GM10248 (cell line): ENCODE results near the gene TMEM108.

Experiments used
- CTCF ChIA-PET: fragments of 300-600 bp; sonication (Branson Sonifier 250); formaldehyde crosslinking; extraction: SDS; loops from one replicate; lab custom pipeline; 2021; ENCODE audit warnings: antibody characterized with exemption; lab: Yijun Ruan, JAX
- POLR2A ChIA-PET: fragments of 350-650 bp; sonication (Branson Sonifier 250); formaldehyde crosslinking; extraction: SDS; loops from one replicate; lab custom pipeline; 2020; ENCODE audit warnings: antibody characterized with exemption; lab: Yijun Ruan, JAX
- DNase-seq: peaks from one replicate; pipeline ENCODE4 v3.0.0; 2012; ENCODE audit errors: extremely low spot score
- CTCF ChIP-seq: IDR thresholded peaks from 2 replicates; pipeline ENCODE4 v1.5.1; 2012; ENCODE audit warnings: mild to moderate bottlenecking, low read depth; ENCODE audit errors: extremely low read depth, missing control alignments, control extremely low read depth

Gene TMEM108

GRCh38 chr3:133273346-133273745 is 235.2 kb downstream of the TMEM108 start:
- ChIA-PET POLR2A (no interaction called here), CTCF (no interaction called here)
- no peak for TF ChIP-seq CTCF
- no peak for DNase-seq

GRCh38 chr3:133274477-133274876 is 236.3 kb downstream of the TMEM108 start:
- DNase-seq = no peak
- ChIA-PET POLR2A (no interaction called here), CTCF (no interaction called here)
- no peak for TF ChIP-seq CTCF

- ChIA-PET CTCF (no interaction called here), POLR2A (no interaction called here)
- no peak for TF ChIP-seq CTCF
- no peak for DNase-seq
Observed at GRCh38 chr3:133276594-133276993, 238.4 kb downstream of the TMEM108 start.

- TF ChIP-seq CTCF = no peak
- ChIA-PET CTCF (interaction anchor here (1.0 kb wide), 1 partner anchor 21 kb away, joined by 3 read pairs; no protein-coding TSS in a partner anchor), POLR2A (no interaction called here)
- no peak for DNase-seq
Observed at GRCh38 chr3:133277813-133278212, 239.6 kb downstream of the TMEM108 start.

GRCh38 chr3:133278260-133279043 is 240.3 kb downstream of the TMEM108 start:
- ChIA-PET CTCF (interaction anchor here (1.0 kb wide), 1 partner anchor 20 kb away, joined by 3 read pairs; no protein-coding TSS in a partner anchor), POLR2A (no interaction called here)
- no peak for TF ChIP-seq CTCF
- DNase-seq = no peak

GRCh38 chr3:133280586-133280985 is 242.4 kb downstream of the TMEM108 start:
- POLR2A ChIA-PET = no interaction called here
- no peak for DNase-seq
- CTCF ChIA-PET = no interaction called here
- TF ChIP-seq CTCF = no peak
